Measurements from ENCODE around the gene CDR2. TPM values are rescaled to one million over a fixed set of nuclear protein-coding genes. Genes with fewer than 3 reads are reported as not detected.

The CDR2 gene
- total RNA-seq, 2 experiments from 2014 or later, result 43.1 to 43.9 TPM

- CTCF ChIA-PET, result interaction anchor here (0.8 to 2.1 kb wide), 10 partner anchors 10 to 127 kb away, joined by 3 to 11 read pairs (median 4); partner anchors contain the start of gene EEF2K
- Mint-ChIP-seq H3K27ac (no peak overlapping the region), H3K27me3 (no peaks in the 10 kb centered on the region), H3K4me3 (no peak overlapping the region), H3K4me1 (peaks cover 4% of the 10 kb centered on the region), H3K9me3 (no peaks in the 10 kb centered on the region), H3K36me3 (ENCODE audit: low read depth) (peaks cover 52% of the 10 kb centered on the region)
- DNase-seq, result peak; percentile 70
- POLR2A ChIA-PET, result interaction anchor here (0.9 to 1.0 kb wide), 2 partner anchors 55 to 57 kb away, joined by 3 read pairs; no protein-coding TSS in a partner anchor
Observed at GRCh38 chr16:22318690-22319358, 55.6 kb downstream of the CDR2 start.

GRCh38 chr16:22317625-22318024 is 56.8 kb downstream of the CDR2 start:
- no peak for DNase-seq
- peaks cover 4% of the 10 kb centered on the region for H3K4me1 Mint-ChIP-seq
- H3K36me3 Mint-ChIP-seq (ENCODE audit: low read depth), result peaks cover 52% of the 10 kb centered on the region
- no peak overlapping the region for H3K27ac Mint-ChIP-seq
- H3K4me3 Mint-ChIP-seq, result no peak overlapping the region
- ChIA-PET CTCF (interaction anchor here (0.7 to 2.1 kb wide), 2 partner anchors 18 to 745 kb away, joined by 3 to 11 read pairs; no protein-coding TSS in a partner anchor), POLR2A (no interaction called here)
- H3K9me3 Mint-ChIP-seq, result no peaks in the 10 kb centered on the region
- H3K27me3 Mint-ChIP-seq, result no peaks in the 10 kb centered on the region

GRCh38 chr16:22317001-22317530 is 57.4 kb downstream of the CDR2 start:
- H3K4me1 Mint-ChIP-seq, result peaks cover 4% of the 10 kb centered on the region
- no peak overlapping the region for H3K4me3 Mint-ChIP-seq
- no peak overlapping the region for H3K27ac Mint-ChIP-seq
- H3K36me3 Mint-ChIP-seq (ENCODE audit: low read depth), result peaks cover 50% of the 10 kb centered on the region
- no peaks in the 10 kb centered on the region for H3K9me3 Mint-ChIP-seq
- CTCF ChIA-PET, result no interaction called here
- POLR2A ChIA-PET, result no interaction called here
- no peaks in the 10 kb centered on the region for H3K27me3 Mint-ChIP-seq
- DNase-seq, result no peak

GRCh38 chr16:22316411-22316811 is 58.0 kb downstream of the CDR2 start:
- DNase-seq, result no peak
- H3K9me3 Mint-ChIP-seq, result no peaks in the 10 kb centered on the region
- POLR2A ChIA-PET, result no interaction called here
- H3K4me1 Mint-ChIP-seq, result peaks cover 4% of the 10 kb centered on the region
- CTCF ChIA-PET, result no interaction called here
- no peak overlapping the region for H3K4me3 Mint-ChIP-seq
- H3K27me3 Mint-ChIP-seq, result no peaks in the 10 kb centered on the region
- no peak overlapping the region for H3K27ac Mint-ChIP-seq
- peaks cover 52% of the 10 kb centered on the region for H3K36me3 Mint-ChIP-seq (ENCODE audit: low read depth)

GRCh38 chr16:22315979-22316378 is 58.4 kb downstream of the CDR2 start:
- H3K27me3 Mint-ChIP-seq, result no peaks in the 10 kb centered on the region
- H3K9me3 Mint-ChIP-seq, result no peaks in the 10 kb centered on the region
- POLR2A ChIA-PET, result no interaction called here
- CTCF ChIA-PET, result no interaction called here
- no peaks in the 10 kb centered on the region for H3K4me1 Mint-ChIP-seq
- no peak overlapping the region for H3K4me3 Mint-ChIP-seq
- no peak for DNase-seq
- peaks cover 48% of the 10 kb centered on the region for H3K36me3 Mint-ChIP-seq (ENCODE audit: low read depth)
- no peak overlapping the region for H3K27ac Mint-ChIP-seq

- no peaks in the 10 kb centered on the region for H3K4me1 Mint-ChIP-seq
- POLR2A ChIA-PET, result interaction anchor here (1.1 kb wide), 1 partner anchor 15 kb away, joined by 3 read pairs; no protein-coding TSS in a partner anchor
- H3K9me3 Mint-ChIP-seq, result no peaks in the 10 kb centered on the region
- no peak overlapping the region for H3K27ac Mint-ChIP-seq
- H3K27me3 Mint-ChIP-seq, result no peaks in the 10 kb centered on the region
- H3K4me3 Mint-ChIP-seq, result no peak overlapping the region
- peaks cover 41% of the 10 kb centered on the region for H3K36me3 Mint-ChIP-seq (ENCODE audit: low read depth)
- DNase-seq, result no peak
- CTCF ChIA-PET, result interaction anchor here (1.4 kb wide), 1 partner anchor 14 kb away, joined by 3 read pairs; no protein-coding TSS in a partner anchor
Observed at GRCh38 chr16:22314661-22315626, 59.5 kb downstream of the CDR2 start.

- DNase-seq, result no peak
- Mint-ChIP-seq H3K27ac (no peak overlapping the region), H3K4me1 (no peaks in the 10 kb centered on the region), H3K36me3 (ENCODE audit: low read depth) (peaks cover 36% of the 10 kb centered on the region), H3K27me3 (no peaks in the 10 kb centered on the region), H3K4me3 (no peak overlapping the region), H3K9me3 (no peaks in the 10 kb centered on the region)
- CTCF ChIA-PET, result interaction anchor here (1.4 kb wide), 1 partner anchor 13 kb away, joined by 3 read pairs; no protein-coding TSS in a partner anchor
- POLR2A ChIA-PET, result interaction anchor here (1.1 kb wide), 1 partner anchor 14 kb away, joined by 3 read pairs; no protein-coding TSS in a partner anchor
Observed at GRCh38 chr16:22313876-22314470, 60.4 kb downstream of the CDR2 start.

GRCh38 chr16:22312897-22313781 is 61.3 kb downstream of the CDR2 start:
- Mint-ChIP-seq H3K4me3 (no peak overlapping the region), H3K9me3 (no peaks in the 10 kb centered on the region), H3K27ac (no peak overlapping the region), H3K36me3 (ENCODE audit: low read depth) (peaks cover 36% of the 10 kb centered on the region), H3K27me3 (no peaks in the 10 kb centered on the region), H3K4me1 (no peaks in the 10 kb centered on the region)
- DNase-seq, result no peak
- POLR2A ChIA-PET, result no interaction called here
- CTCF ChIA-PET, result interaction anchor here (1.2 kb wide), 1 partner anchor 12 kb away, joined by 3 read pairs; no protein-coding TSS in a partner anchor

- CTCF ChIA-PET, result interaction anchor here (1.4 to 2.2 kb wide), 2 partner anchors 10 to 11 kb away, joined by 6 to 10 read pairs; no protein-coding TSS in a partner anchor
- Mint-ChIP-seq H3K27ac (no peak overlapping the region), H3K4me1 (no peaks in the 10 kb centered on the region), H3K9me3 (no peaks in the 10 kb centered on the region), H3K27me3 (no peaks in the 10 kb centered on the region), H3K36me3 (ENCODE audit: low read depth) (peaks cover 38% of the 10 kb centered on the region), H3K4me3 (no peak overlapping the region)
- POLR2A ChIA-PET, result no interaction called here
- no peak for DNase-seq
Observed at GRCh38 chr16:22311520-22311919, 62.9 kb downstream of the CDR2 start.

- H3K27ac Mint-ChIP-seq, result no peak overlapping the region
- H3K27me3 Mint-ChIP-seq, result no peaks in the 10 kb centered on the region
- peaks cover 29% of the 10 kb centered on the region for H3K36me3 Mint-ChIP-seq (ENCODE audit: low read depth)
- ChIA-PET POLR2A (no interaction called here), CTCF (interaction anchor here (0.8 to 2.2 kb wide), 4 partner anchors 8 to 12 kb away, joined by 3 to 10 read pairs (median 5); no protein-coding TSS in a partner anchor)
- no peak for DNase-seq
- H3K4me3 Mint-ChIP-seq, result no peak overlapping the region
- H3K4me1 Mint-ChIP-seq, result no peaks in the 10 kb centered on the region
- H3K9me3 Mint-ChIP-seq, result no peaks in the 10 kb centered on the region
Observed at GRCh38 chr16:22308824-22309520, 65.4 kb downstream of the CDR2 start.

- Mint-ChIP-seq H3K9me3 (no peaks in the 10 kb centered on the region), H3K4me1 (no peaks in the 10 kb centered on the region), H3K27me3 (no peaks in the 10 kb centered on the region), H3K36me3 (ENCODE audit: low read depth) (peaks cover 29% of the 10 kb centered on the region), H3K27ac (no peak overlapping the region), H3K4me3 (no peak overlapping the region)
- ChIA-PET POLR2A (interaction anchor here (1.1 kb wide), 1 partner anchor 9 kb away, joined by 4 read pairs; no protein-coding TSS in a partner anchor), CTCF (interaction anchor here (1.3 to 1.4 kb wide), 2 partner anchors 9 to 11 kb away, joined by 5 to 7 read pairs; no protein-coding TSS in a partner anchor)
- DNase-seq, result no peak
Observed at GRCh38 chr16:22307838-22308237, 66.6 kb downstream of the CDR2 start.

Measured in activated CD4-positive, alpha-beta memory T cell treated with anti-CD3 and anti-CD28 coated beads, Interleukin-2, amount 10 ng/mL, durations not matched to agents 7 days and 5 days (primary cell).